ENCODE results near the gene CEP72.
"Not testable (repeated sequence)": the region's sequence is repeated elsewhere in the genome, so short reads cannot be mapped to it uniquely, and the experiment has no call there.

CEP72 gene

DNA sequence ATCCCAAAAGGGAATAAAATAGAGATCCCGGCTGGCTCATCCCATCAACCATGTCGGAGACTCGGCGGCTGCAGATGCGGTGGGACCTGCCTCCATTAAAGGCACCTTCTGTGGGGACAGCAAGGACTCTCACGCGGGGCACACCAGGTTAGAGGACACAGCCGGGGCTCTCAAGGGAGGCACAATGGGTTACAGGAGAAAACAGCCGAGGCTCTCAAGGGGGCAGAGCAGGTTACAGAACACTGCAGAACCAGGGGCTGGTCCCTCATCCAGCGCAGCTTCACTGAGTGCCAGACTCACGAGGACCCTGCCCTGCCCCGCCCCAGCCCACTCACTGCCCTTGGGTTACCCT, 74.0 kb downstream of the CEP72 start:
- not testable (repeated sequence) for DNase-seq

DNA sequence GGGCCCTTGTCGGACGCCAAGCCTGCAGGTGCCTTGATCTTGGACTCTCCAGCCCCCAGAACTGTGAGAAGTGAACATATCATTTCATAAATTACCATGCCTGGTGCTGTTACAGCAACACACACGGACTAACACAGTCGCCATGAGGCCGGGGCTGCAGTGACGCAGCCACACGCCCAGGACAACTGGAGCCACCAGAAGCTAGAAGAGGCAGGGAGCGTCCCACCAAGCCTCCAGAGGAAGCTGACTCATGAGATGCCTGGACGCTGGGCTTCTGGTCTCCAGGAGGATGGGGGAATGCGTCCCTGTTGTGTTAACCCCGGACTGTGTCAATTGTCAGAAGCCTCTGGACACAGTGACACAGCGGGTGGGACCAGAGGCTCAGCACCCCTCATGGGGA, 74.8 kb downstream of the CEP72 start:
- DNase-seq, result not testable (repeated sequence)

DNA sequence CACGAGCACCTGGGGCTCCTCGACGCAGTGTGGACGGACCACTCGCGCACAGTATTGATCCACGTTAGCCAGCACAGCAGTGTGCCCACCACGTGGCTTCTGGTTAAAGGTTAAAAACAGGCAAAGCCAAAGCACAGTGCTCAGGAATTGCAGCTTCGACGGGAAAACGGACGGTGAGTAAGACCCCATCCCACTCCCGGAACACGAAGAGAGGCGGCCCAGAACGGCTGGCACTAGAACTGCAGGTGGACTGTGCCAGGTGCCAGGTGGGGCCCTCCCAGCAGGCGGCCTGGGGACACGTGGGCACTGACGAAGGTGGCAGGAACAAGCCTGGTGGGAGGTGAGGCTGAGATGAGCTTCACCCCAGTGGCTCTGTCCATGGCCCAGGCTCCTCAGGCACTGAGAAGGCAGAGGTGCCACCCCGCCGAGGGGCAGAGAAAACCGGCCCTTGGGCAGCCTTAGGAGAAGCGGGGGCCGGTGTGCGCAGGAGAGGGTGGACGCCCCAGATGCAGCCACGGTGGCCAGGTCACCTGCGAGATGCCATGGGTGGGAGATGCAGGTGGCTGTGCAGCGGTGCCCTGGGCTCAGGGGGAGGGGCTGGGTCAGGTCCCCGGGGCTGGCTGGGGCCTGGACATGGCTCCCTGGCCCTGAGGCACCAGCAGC, 76.3 kb downstream of the CEP72 start:
- not testable (repeated sequence) for DNase-seq

DNA sequence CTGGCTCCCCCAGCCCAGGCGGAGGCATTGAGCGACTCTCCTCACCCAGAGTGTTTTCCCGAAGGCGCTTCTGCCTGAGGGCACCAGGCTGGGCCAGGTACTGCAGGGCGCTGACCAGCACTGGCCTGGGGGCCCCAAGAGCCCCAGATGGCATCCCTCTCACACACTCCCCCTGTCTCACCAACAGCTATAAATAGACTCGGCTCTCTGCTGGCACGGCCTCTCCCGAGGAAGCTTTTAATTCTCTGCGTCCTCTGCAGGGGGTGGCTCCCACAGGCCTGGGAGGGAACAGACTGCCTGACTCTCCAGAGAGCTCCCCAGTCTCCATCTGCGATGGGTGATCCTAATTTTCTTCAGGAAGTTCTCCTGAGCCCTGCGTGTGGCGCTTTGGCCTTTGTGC, 78.2 kb downstream of the CEP72 start:
- not testable (repeated sequence) for DNase-seq

DNA sequence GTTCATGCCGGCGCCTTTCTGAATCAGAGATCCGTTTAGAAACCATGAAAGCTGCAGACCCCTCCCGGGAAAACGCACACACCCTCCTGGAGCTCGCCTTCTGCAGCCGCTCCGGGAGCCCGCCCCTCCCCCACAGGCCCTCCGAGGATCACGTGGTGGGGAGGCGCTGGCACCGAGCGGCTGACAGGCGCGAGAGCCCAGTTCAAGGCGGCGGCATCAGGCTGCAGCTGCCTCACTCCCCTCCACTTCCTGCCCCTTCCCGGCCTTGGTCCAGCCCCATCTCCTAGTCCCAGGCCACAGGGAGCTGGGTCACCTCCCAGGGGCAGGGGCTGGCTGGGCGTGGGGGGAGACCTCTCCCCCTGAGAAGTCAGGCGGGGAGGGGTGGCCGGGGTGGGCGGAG, 78.9 kb downstream of the CEP72 start:
- DNase-seq, result not testable (repeated sequence)

DNA sequence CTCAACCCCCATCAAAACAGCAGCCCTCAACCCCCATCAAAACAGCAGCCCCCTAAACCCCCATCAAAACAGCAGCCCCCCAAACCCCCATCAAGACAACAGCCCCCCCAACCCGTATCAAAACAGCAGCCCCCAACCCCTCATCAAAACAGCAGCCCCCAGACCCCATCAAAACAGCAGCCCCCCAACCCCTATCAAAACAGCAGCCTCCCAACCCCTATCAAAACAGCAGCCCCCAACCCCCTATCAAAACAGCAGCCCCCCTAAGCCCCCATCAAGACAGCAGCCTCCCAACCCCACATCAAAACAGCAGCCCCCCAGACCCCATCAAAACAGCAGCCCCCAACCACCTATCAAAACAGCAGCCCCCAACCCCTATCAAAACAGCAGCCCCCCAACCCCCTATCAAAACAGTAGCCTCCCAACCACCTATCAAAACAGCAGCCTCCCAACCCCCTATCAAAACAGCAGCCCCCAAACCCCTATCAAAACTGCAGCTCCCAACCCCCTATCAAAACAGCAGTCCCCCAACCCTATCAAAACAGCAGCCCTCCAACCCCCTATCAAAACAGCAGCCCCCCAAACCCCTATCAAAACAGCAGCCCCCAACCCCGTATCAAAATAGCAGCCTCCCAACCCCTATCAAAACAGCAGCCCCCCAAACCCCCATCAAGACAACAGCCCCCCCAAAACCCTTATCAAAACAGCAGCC, 79.8 kb downstream of the CEP72 start:
- DNase-seq, result no peak

DNA sequence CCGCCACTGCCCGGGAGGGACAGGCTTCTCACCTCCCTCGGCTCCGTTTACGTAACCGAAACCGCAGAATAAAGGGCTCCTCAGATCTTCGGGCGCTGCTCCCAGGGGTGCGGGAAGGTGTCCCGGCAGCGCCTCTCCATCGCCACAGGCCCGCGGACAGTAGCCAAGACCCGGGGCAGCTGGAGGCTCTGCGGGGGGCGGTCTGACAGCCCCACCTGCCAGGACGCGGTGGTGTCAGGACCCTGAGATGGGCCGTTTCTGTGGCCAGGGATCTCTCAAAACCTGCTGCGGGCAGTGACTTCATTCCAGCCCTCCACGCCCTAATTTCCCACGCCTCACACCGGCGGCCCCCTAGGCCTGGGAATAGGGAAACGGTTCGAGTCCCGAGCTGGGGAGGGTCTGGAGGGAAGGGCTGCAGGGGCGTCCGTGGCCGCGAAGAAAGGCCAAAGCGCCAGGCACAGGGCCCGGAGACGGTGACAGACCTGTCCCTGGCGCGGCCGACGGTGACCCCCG, 80.4 kb downstream of the CEP72 start:
- DNase-seq, result not testable (repeated sequence)

DNA sequence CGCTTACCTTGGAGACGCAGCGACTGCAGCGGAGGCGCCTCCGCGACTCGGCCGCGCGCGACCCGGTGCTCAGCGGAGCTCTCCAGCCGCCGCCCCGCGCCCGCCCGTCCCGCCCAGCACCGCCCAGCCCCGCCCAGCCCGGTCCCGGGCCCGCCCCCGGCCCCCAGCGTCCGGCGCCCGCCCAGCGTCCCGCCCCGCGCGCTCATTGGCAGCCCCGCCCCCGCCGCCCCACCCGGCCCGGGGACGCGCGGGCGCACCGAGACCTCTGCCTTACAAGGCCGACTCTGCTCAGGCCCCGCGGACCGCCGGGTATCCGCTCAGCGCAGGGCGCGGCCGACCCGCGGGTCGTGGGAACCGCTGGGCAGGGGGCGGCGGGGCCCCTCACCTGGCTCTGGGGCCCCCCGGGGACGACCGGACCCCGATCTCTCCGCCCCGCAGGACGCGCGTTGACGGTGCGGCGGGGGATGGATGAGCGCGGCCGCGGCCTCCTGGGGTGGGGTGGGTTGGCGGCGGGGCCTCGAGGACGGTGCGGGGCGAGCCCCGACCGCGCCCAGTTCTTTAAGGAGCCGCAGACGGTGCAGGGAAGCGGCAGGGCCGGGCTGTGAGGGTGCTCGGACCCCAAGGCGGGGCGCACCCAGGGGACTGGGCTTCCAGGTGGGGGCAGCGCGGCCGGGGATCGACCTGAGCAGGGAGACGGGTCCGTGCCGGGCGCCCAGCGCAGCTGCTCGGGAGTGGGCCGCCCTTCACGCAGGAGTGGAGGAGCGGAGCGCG, 81.3 kb downstream of the CEP72 start, which contains the start of gene TPPP:
TSS of gene TPPP (minus strand) at position 82 of the 771 bp plus-strand sequence. CDS start 15,292 bp downstream, outside the sequence.
- DNase-seq, result peak; percentile 38 to 70

DNA sequence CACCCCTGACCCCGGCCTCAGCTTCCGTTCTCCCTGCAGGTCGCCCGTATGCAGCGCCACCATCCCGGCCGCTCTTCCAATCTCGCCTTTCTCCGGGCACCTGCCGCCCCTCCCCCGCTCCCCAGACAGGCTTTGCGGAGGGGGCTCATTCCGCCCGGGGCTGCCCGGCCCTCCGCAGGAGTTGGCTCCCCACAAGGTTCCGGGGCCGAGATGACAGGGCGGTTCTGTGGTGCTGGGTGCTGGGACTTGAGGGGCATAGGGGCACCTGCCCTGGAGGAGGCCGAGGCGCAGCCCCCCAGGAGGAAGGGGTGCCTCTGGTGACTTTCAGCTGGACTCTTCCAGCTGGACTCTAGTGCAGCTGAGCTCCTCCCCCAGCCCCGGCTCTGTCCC, 81.9 kb downstream of the CEP72 start:
- not testable (repeated sequence) for DNase-seq

DNA sequence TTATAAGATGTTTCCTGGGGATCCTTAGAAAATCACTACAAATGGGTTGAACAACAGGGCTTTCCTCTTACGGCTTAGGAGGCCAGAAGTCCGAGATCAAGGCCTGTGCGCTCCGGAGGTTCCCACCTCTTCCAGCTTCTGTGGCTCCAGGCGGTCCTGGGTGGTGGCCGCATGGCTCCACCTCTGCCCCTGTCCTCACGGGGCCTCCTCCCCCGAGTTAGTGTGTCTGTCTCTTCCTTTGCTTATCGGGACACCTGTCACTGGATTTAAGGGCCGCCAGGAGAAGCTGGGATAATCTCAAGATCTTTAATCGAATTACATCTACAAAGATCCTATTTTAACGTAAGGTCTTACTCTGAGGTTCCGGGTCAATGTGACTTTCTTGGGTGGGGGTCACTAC, 83.3 kb downstream of the CEP72 start:
- DNase-seq, result not testable (repeated sequence)

DNA sequence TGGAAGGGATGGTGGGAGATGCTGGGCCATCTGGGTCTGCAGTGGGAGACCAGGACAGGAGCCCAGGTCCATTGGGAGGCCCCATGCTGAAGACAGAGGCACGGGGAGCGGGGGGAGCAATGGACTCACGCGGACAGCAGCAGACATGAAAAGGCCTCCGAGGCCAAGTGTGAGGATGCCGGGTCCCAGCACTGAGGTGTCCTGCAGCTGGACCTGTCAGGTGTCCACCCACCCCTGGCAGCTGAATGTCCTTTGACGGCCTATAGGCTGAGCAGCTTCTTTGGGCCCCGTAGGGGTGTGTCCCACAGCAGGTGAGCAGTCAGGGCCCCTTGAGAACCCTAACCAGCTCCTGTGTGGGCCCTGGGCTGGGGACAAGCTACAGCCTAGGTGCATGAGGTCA, 84.1 kb downstream of the CEP72 start:
- DNase-seq, result not testable (repeated sequence)

DNA sequence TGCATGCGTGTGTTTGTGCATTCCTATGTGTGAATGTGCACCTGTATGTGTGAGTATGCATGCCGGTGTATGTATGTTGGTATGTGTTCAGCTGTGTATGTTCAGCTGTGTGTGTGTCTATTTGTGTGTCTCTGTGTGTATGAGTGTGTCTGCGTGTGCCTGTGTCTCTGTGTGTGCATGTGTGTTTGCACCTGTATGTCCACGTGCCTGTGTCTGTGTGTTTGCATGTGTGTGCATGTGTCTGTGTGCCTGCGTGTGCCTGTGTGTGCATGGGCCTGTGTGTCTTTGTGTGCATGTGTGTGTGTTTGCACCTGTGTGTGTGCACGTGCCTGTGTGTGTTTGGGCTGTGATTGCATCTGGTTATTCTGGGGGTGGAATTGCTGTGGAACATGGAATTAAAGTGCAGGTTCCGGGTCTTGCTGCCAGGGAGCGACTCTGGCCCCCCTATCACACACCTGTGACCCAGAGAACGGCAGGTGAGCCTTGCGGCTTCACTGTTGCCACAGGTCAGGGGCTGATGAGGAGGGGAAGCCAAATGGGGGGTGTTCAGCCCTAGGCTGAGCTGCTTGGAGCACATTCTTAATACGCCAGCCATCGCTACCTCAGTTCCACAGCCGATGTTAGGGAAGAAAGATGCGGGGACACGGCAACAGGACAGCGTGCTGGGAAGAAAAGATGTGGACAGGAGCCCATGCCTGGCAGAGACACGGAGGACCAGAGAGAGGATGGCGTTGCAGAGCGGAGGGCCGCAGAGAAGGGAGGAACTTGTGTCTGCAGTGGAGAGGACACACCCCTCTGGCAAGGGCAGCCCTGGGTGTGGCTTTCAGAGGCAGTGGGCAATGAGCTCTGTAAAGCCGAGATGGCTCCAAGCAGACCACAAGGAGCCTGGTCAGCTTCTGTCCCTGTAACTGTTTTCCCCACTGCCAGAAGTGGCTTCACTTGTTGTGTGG, 84.9 kb downstream of the CEP72 start:
- DNase-seq, result not testable (repeated sequence)

All from inflammatory macrophage (primary cell).